Left kidney (tissue), 8 donors: ENCODE measurements around the gene APOA4. TPM values are rescaled to one million over a fixed set of nuclear protein-coding genes. Genes with fewer than 3 reads are reported as not detected.

Source experiments
- DNase-seq: peaks from one replicate; pipeline ENCODE4 v3.0.0-alpha.2; 2013
- long read RNA-seq, 8 donors: transcript quantifications; one replicate each; lab custom pipeline, GENCODE V29; 2026
- polyA plus RNA-seq: library from polyadenylated mRNA; unstranded; fragments of 120-200 nt; gene quantifications from one replicate; pipeline ENCODE4 v1.2.1, GENCODE V29; 2013; ENCODE audit not compliant: insufficient read length

APOA4 gene
- not detected for polyA plus RNA-seq
- long read RNA-seq, donor 1, result 0 reads
- long read RNA-seq, donor 2, partial matches to known transcripts, result 0 of 2 reads
- long read RNA-seq, donor 2, other reads (novel, unspliced or antisense), result 0 of 2 reads
- long read RNA-seq, donor 3, result 0 reads
- long read RNA-seq, donor 4, partial matches to known transcripts, result 0 of 2 reads
- long read RNA-seq, donor 4, other reads (novel, unspliced or antisense), result 0 of 2 reads
- long read RNA-seq, donor 5, result 0 reads
- long read RNA-seq, donor 6, result 0 reads
- long read RNA-seq, donor 7, partial matches to known transcripts, result 0 of 2 reads
- long read RNA-seq, donor 7, other reads (novel, unspliced or antisense), result 0 of 2 reads
- long read RNA-seq, donor 8, result 0 reads

GRCh38 chr11:116823031-116823843 lies at the start of gene APOA4:
Gene APOA4 (minus strand): TSS chr11:116823304. CDS start chr11:116823191, 113 bp downstream.
- DNase-seq, result no peak

DNA sequence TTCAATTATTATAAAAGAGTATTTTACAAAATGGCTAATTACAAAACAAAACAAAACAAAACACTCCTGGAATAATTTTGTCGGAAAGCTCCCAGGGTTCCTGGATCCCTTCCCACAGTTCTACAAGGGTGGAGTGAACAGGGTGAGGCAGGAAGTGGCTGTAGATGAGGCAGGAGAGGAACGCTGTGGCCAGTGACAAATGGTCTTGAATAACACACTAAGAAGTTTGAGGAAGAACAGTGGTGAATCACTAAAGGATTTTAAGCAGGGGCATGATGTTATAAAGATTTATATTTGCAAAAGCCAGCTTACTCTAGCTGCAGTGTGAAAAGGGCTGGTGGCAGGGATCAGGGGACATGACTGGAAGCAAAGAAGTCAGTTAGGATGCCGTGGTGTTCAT lies 48.1 kb upstream of the APOA4 start:
- DNase-seq, result no peak

GRCh38 chr11:116870054-116870453 lies 47.0 kb upstream of the APOA4 start:
- no peak for DNase-seq

GRCh38 chr11:116869610-116870009 lies 46.5 kb upstream of the APOA4 start:
- no peak for DNase-seq

DNA sequence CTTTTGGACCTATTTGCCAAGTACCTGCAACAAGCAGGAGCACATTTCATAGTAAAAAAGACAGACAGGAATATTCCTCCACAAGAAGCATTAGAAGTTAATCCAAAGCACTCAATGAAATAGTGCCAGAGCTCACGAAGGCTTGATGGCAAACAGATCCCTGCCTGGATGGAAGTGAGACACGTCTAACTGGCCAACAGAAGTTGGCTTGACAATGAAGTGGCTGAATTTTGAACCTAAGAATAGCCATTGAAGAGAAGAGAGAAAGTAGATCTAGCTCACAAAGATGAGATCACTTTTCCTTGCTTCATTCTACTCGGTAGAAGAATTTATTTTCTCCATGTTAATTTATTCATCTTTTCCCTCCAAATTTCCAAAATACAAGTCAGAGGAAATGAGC lies 45.0 kb upstream of the APOA4 start:
- DNase-seq, result no peak

GRCh38 chr11:116867619-116868018 lies 44.5 kb upstream of the APOA4 start:
- no peak for DNase-seq

DNA sequence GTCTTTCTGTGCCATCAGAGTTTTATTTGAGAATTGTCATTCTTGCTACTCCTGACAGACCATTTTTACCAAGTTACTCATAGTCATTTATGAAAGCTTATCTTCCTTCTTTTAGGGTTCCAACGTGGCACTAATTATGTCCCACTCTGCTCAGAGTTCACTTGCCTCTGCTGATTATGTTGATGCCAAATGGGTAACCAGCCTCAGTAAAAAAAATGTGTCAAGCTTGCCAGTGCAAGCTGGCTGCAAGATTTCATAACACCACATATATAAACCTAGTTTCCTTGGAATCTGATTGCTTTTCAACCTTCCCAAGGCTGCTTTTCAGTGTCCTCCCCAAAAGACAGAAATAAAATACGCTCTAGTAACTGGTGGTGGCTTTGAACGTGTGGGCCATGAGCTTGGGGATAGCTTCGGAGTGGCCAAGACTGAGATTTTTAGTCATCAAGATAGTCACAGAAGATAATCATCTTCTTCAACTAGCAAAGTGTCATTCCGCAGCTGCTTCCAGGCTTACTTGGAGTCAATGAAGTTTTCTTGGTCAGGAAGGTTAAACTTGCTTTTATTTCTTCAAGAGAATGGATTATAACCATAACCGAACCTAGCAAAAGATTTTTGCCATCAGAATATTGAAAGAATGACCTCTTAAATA lies 43.8 kb upstream of the APOA4 start:
- no peak for DNase-seq

GRCh38 chr11:116865696-116866095 lies 42.6 kb upstream of the APOA4 start:
- no peak for DNase-seq

DNA sequence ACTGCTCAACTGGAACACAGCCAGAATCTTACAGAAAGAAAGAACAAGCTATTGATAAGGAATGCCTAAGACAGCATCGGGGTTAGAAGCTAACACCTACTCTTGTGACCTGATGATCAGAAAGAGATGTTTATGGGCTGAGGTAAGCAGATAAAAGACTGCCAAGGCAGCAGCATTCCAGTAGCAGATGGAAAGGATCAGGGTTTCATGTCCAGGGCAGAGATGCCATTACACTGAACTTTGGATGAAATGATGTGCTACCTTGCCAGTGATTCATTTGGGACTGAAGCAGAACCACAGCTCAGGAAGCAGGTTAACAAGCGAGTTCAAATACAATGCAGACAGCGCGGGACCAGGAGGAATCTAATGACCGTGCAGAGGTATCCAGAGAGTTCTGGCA lies 41.4 kb upstream of the APOA4 start:
- DNase-seq, result no peak

GRCh38 chr11:116862951-116863350 lies 39.8 kb upstream of the APOA4 start:
- no peak for DNase-seq

DNA sequence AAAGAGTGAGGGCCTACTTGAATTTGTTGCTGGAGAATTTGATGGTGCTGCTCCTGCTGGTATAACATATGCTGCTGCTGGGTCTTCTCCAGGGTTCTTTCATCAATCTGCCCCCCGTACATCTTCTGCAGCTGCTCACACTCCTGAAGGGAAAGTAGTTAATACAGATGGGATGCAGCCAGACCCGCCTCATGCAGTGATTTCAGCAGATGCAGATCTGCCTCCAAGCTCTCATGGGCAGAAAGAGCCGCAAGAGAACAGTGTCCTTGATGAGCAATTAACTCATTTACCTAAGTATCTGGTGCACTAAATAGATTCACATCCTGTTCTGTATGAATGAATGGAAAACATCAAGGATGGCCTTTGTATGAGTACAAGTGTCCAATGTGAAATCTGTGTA lies 39.1 kb upstream of the APOA4 start:
- no peak for DNase-seq

- no peak for DNase-seq
Observed at GRCh38 chr11:116861539-116861938, 38.4 kb upstream of the APOA4 start.

- no peak for DNase-seq
Observed at GRCh38 chr11:116860303-116860702, 37.2 kb upstream of the APOA4 start.

- no peak for DNase-seq
Observed at GRCh38 chr11:116859175-116859574, 36.1 kb upstream of the APOA4 start.

GRCh38 chr11:116857936-116858335 lies 34.8 kb upstream of the APOA4 start:
- no peak for DNase-seq

DNA sequence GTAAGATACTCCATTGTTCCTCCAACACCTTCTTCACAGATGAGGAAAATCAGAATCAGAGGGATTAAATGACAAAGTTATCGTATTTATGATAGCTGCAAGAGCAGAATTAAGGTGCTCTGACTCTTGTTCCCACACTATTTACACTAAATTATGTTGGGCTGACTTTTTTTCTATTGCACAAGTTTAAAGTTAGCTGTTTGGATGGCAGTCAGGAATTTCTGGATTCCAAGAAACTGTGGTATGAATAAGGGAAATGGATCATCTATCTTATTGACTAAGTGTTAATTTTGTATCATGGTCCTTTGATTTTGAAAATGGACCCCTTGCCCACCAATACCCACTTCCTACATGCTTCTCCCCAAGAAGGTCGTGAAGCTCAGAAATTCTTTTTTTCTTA lies 34.2 kb upstream of the APOA4 start:
- DNase-seq, result no peak

- no peak for DNase-seq
Observed at GRCh38 chr11:116856423-116856822, 33.3 kb upstream of the APOA4 start.

DNA sequence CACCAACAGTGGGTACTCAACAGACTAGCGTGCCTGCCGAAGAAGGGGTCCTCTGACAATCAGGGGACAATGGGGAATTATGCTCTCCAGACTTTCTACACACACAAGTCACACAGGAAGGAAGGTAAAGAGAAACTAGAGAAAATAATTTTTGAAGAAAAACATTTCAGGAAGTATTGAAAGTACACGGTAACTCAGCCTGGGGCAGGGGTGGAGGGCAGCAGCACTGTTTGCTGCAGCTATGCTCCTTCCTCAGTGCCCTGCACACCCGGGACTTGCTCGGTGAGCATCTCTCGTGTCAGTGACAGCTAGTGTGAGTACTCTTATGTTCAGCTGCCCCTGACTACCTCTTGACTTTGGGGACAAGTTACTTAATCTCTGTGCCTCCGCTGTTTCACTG lies 32.3 kb upstream of the APOA4 start:
- DNase-seq, result no peak

DNA sequence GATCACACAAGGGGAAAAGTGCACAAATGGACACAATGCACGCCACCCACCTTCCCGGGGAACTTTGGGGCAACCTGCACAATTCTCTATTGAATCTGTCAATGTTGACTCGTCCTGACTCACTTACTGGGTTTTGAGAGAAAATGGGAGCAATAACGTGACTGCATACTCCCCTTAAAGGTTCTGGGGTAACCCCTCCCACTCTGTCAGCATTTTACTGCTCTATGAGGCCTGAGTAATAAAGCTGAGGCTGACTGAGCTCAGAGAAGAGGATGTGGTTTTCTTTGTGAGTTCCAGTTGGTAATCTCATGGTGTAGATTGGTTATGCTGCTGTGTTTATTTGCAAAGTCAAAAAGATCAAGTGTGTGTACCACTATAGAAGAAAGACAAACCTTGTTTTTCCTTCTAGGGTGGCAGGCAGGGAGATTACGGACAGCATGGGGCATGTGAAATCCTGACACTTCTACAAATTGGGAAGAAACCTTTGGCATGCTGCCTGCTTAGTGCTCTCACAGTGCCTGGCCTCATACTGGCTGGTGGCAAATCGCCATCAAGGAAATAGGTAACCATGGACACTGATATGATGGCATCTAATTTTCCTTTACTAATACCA lies 30.5 kb upstream of the APOA4 start:
- DNase-seq, result no peak

DNA sequence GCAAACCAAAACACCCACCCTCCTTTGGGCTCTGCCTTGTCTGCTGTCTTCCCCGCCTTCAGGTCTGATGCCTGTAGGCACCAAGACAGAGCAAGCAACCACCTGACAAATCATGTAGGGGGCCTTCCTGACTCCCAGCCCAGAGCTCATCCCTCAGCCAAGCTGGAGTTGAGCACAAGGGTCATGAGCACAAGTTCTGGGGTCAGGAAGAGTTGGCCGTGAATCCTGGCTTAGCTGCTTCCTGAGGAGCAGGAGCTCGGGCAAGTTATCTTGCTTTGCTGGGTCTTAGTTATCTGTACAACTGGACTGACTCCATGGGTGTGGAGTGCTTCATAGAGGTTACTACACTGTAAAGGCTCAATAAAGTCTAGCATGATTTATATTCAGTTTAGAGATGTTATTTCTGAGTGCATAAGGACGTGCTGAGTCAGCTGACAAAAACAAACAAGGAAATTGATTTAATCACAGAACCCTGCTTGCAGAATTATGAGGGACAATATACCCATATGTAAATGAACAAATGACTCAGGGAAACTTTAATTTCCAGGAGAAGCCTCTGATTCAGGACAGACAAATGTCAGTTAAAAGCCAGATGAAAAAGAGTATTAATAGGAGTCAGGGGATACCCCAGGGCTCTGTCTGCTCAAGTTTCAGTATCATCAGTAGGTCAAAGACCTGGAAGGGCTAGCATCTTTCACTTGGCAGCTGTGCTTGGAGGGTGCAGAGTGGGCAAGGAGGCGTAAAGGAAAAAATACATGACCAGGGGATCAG lies 29.3 kb upstream of the APOA4 start:
- DNase-seq, result no peak

- no peak for DNase-seq
Observed at GRCh38 chr11:116851626-116852025, 28.5 kb upstream of the APOA4 start.

DNA sequence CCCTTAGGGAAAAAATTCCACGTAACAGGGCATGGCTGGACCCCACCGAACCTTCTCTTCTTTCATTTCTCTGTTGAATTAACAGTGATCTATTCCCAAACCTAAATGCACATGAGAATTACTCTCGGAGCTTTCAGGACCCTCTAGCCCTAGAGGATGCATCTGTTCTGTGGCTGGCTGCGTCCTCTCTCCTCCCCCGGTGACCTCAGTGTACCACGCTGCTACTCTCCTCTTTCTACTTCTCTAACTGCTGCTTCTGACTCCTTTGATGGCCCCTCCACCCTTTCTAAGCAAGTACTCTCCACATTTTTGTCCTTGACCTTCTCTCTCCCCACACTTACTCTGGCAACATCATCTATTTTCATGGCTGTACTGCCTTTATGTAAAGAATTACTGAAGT lies 26.4 kb upstream of the APOA4 start:
- no peak for DNase-seq
